Glomerular endothelial cell (primary cell): Measurements from ENCODE around the gene NELFCD. TPM values are rescaled to one million over a fixed set of nuclear protein-coding genes. Genes with fewer than 3 reads are reported as not detected.

Experiments
- DNase-seq: peaks from one replicate; pipeline ENCODE4 v3.0.0-alpha.2; 2011; ENCODE audit warnings: low read depth, low spot score; ENCODE audit errors: extremely low read depth
- total RNA-seq: library from RNA; depleted of rRNA; stranded (reverse); fragments of >200 nt; gene quantifications from 2 replicates; pipeline ENCODE4 v1.2.3, GENCODE V29; 2015

Gene NELFCD
- total RNA-seq, 1 donor from 2014 or later, result 49.2 TPM

GRCh38 chr20:59042796-59043631 is 62.0 kb downstream of the NELFCD start:
- no peak for DNase-seq

GRCh38 chr20:59043698-59044097 is 62.6 kb downstream of the NELFCD start:
- no peak for DNase-seq

- no peak for DNase-seq
Observed at GRCh38 chr20:59044295-59044694, 63.2 kb downstream of the NELFCD start.

Other genes with a start within 250 kb of the NELFCD start
- not detected in 2 replicates for gene GNAS-AS1, start 130.4 kb upstream of the NELFCD start, total RNA-seq
- 827 and 1,103 TPM in 2 replicates for gene GNAS, start 128.5 kb upstream of the NELFCD start, total RNA-seq
- gene CTSZ, start 26.0 kb downstream of the NELFCD start, total RNA-seq, result 164 and 252 TPM in 2 replicates
- not detected in 2 replicates for gene TUBB1, start 38.2 kb downstream of the NELFCD start, total RNA-seq
- gene ATP5F1E, start 51.1 kb downstream of the NELFCD start, total RNA-seq, result 27.9 and 41.7 TPM in 2 replicates
- gene PRELID3B, start 61.5 kb downstream of the NELFCD start, total RNA-seq, result 29.5 and 50.7 TPM in 2 replicates
- not detected in 2 replicates for gene ZNF831, start 182.6 kb downstream of the NELFCD start, total RNA-seq